HCT116 (cell line): ENCODE data around the gene MTFR1L. TPM values are rescaled to one million over a fixed set of nuclear protein-coding genes. Genes with fewer than 3 reads are reported as not detected.

Experiments used
- ATAC-seq: fragments of 200-7000 bp; cut with Tn5 transposase; 2 replicates; pipeline ENCODE4 v1.9.1; 2020; ENCODE audit warnings: mild to moderate bottlenecking, moderate library complexity
- BruUV-seq: library from RNA; stranded (reverse); fragments of 400-500 nt; replicated peaks from 2 replicates; lab custom pipeline; 2021; lab: Mats Ljungman, UMichigan
- CTCF ChIA-PET: fragments of 300-600 bp; sonication (Branson Sonifier 250); formaldehyde crosslinking; loops from one replicate; lab custom pipeline; 2021; ENCODE audit warnings: antibody characterized with exemption; lab: Charles Lee
- POLR2A ChIA-PET: fragments of 300-600, 350-600 bp; sonication (Branson Sonifier 250); formaldehyde crosslinking; loops from one replicate; lab custom pipeline; 2021; ENCODE audit warnings: antibody characterized with exemption; lab: Charles Lee
- RAD21 ChIA-PET, 2 experiments: fragments of 300-600 bp; sonication (Branson Sonifier 250); formaldehyde crosslinking; loops; one replicate each; lab custom pipeline; 2023; ENCODE audit warnings: low total read pairs in 2 of 2; ENCODE audit not compliant: uncharacterized antibody in 2 of 2, unreplicated experiment in 2 of 2, low non-redundant PET in 1 of 2; lab: Charles Lee
- DNase-seq: peaks from one replicate; pipeline ENCODE4 v3.0.0-alpha.2; 2010; ENCODE audit warnings: low read depth, low spot score
- H2AFZ ChIP-seq: fragments of 200-600 bp; shearing (Covaris generic), sonication (generic); 2 replicates; pipeline ENCODE4 v1.6.1; 2017; ENCODE audit warnings: low read depth, mixed run types, mixed read lengths, antibody characterized with exemption, low read length; ENCODE audit not compliant: poor library complexity, severe bottlenecking
- H3K27ac ChIP-seq: 2 replicates; pipeline ENCODE4 v1.5.1; 2012; ENCODE audit warnings: low read depth, low read length
- H3K27me3 ChIP-seq: fragments of 200-600 bp; sonication (generic); 2 replicates; pipeline ENCODE4 v1.6.1; 2016; ENCODE audit warnings: mixed run types, low read length, mixed read lengths; ENCODE audit not compliant: insufficient read depth
- H3K36me3 ChIP-seq, 2 experiments: fragments of 200-500 bp in 1 of 2; fragments of 200-600 bp in 1 of 2; sonication (Bioruptor generic) in 1 of 2; sonication (generic) in 1 of 2; 2 replicates each; pipeline versions ENCODE4 v1.5.1 to v1.6.1; 2014 to 2016; ENCODE audit warnings: low read length in 2 of 2, inconsistent platforms in 1 of 2, mixed read lengths in 1 of 2, mixed run types in 1 of 2; ENCODE audit not compliant: insufficient read depth in 2 of 2, control insufficient read depth in 1 of 2
- H3K4me1 ChIP-seq, 2 experiments: fragments of 200-600 bp in 1 of 2; sonication (generic) in 1 of 2; 2 replicates each; pipeline versions ENCODE4 v1.5.1 to v1.6.1; 2012 to 2017; ENCODE audit warnings: low read length in 2 of 2, inconsistent platforms in 1 of 2, mild to moderate bottlenecking in 1 of 2, mixed read lengths in 1 of 2, mixed run types in 1 of 2, moderate library complexity in 1 of 2; ENCODE audit not compliant: insufficient read depth in 2 of 2, control insufficient read depth in 1 of 2
- H3K4me2 ChIP-seq: fragments of 200-600 bp; sonication (generic); 2 replicates; pipeline ENCODE4 v1.6.1; 2017; ENCODE audit warnings: mixed run types, low read length, mixed read lengths
- H3K4me3 ChIP-seq, 2 experiments: fragments of 200-600 bp in 1 of 2; sonication (generic) in 1 of 2; replicated peaks in 1 of 2; 2 replicates each; pipeline ENCODE4 v1.5.1; 2011 to 2016; ENCODE audit warnings: low read length in 2 of 2, control low read depth in 1 of 2, low read depth in 1 of 2, mild to moderate bottlenecking in 1 of 2, mixed read lengths in 1 of 2, mixed run types in 1 of 2
- H3K79me2 ChIP-seq: fragments of 200-600 bp; sonication (generic); 2 replicates; pipeline ENCODE4 v1.6.1; 2017; ENCODE audit warnings: mild to moderate bottlenecking, mixed run types, low read length, moderate library complexity, mixed read lengths; ENCODE audit not compliant: insufficient read depth
- H3K9ac ChIP-seq: fragments of 200-600 bp; sonication (generic); 2 replicates; pipeline ENCODE4 v1.6.1; 2016; ENCODE audit warnings: low read length, mixed read lengths
- H3K9me2 ChIP-seq: fragments of 200-600 bp; sonication (generic), shearing (Covaris generic); 2 replicates; pipeline ENCODE4 v1.6.1; 2017; ENCODE audit warnings: mixed run types, mild to moderate bottlenecking, moderate library complexity; ENCODE audit not compliant: insufficient read depth
- H3K9me3 ChIP-seq, 2 experiments: fragments of 200-500 bp in 1 of 2; fragments of 200-600 bp in 1 of 2; sonication (Bioruptor generic) in 1 of 2; sonication (generic) in 1 of 2; 2 replicates each; pipeline ENCODE4 v1.6.1; 2014 to 2017; ENCODE audit warnings: low read length in 2 of 2, mixed read lengths in 2 of 2, inconsistent platforms in 1 of 2, low read depth in 1 of 2, mild to moderate bottlenecking in 1 of 2, mixed run types in 1 of 2, moderate library complexity in 1 of 2; ENCODE audit not compliant: control insufficient read depth in 1 of 2, insufficient read depth in 1 of 2
- H4K20me1 ChIP-seq: fragments of 200-600 bp; sonication (generic), shearing (Covaris generic); 2 replicates; pipeline ENCODE4 v1.6.1; 2017; ENCODE audit warnings: mixed run types, mild to moderate bottlenecking, moderate library complexity; ENCODE audit not compliant: insufficient read depth
- CBX3 ChIP-seq: IDR thresholded peaks from 2 replicates; pipeline ENCODE4 v1.6.1; 2012; ENCODE audit warnings: low read depth
- ELF1 ChIP-seq: IDR thresholded peaks from 2 replicates; pipeline ENCODE4 v1.6.1; 2012; ENCODE audit warnings: low read depth, borderline replicate concordance
- EZH2 ChIP-seq: fragments of 200-600 bp; sonication (generic); IDR thresholded peaks from 2 replicates; pipeline ENCODE4 v1.6.1; 2017; ENCODE audit warnings: antibody characterized with exemption, mixed run types
- EZH2phosphoT487 ChIP-seq: fragments of 200-600 bp; IDR thresholded peaks from 2 replicates; pipeline ENCODE4 v1.6.1; 2018; ENCODE audit warnings: antibody characterized with exemption, borderline replicate concordance
- FOSL1 ChIP-seq: IDR thresholded peaks from 2 replicates; pipeline ENCODE4 v1.6.1; 2012; ENCODE audit warnings: low read depth
- JUND ChIP-seq: IDR thresholded peaks from 2 replicates; pipeline ENCODE4 v1.6.1; 2012
- POLR2AphosphoS5 ChIP-seq: IDR thresholded peaks from 2 replicates; pipeline ENCODE4 v1.6.1; 2011; ENCODE audit warnings: mild to moderate bottlenecking, low read depth, low read length, moderate library complexity
- RAD21 ChIP-seq: IDR thresholded peaks from 2 replicates; pipeline ENCODE4 v1.6.1; 2012; ENCODE audit warnings: low read depth, mild to moderate bottlenecking
- SIN3A ChIP-seq: IDR thresholded peaks from 2 replicates; pipeline ENCODE4 v1.6.1; 2012; ENCODE audit warnings: low read depth
- TCF7L2 ChIP-seq: IDR thresholded peaks from 2 replicates; pipeline ENCODE4 v1.7.0; 2011; ENCODE audit warnings: borderline replicate concordance, inconsistent platforms; ENCODE audit not compliant: insufficient read depth, insufficient read length; ENCODE audit errors: extremely low read depth
- YY1 ChIP-seq: IDR thresholded peaks from 2 replicates; pipeline ENCODE4 v1.6.1; 2011; ENCODE audit warnings: low read length, low read depth, moderate library complexity, mild to moderate bottlenecking; ENCODE audit not compliant: insufficient replicate concordance; ENCODE audit errors: extremely low read depth
- ZFX ChIP-seq: fragments of 450-650 bp; IDR thresholded peaks from 2 replicates; pipeline ENCODE4 v1.6.1; 2017
- ZNF274 ChIP-seq: fragments of 200-500 bp; sonication (Bioruptor generic); IDR thresholded peaks from 2 replicates; pipeline ENCODE4 v1.6.1; 2014; ENCODE audit warnings: mild to moderate bottlenecking, low read depth, low read length, inconsistent platforms
- intact Hi-C: fragments of 100-400 bp; cut with micrococcal nuclease; formaldehyde crosslinking; loops from 2 replicates; pipeline ENCODE4 v1.10.0; 2022
- total RNA-seq: library from RNA; stranded (reverse); gene quantifications from one replicate; pipeline ENCODE4 v1.2.1, GENCODE V29; 2021; ENCODE audit not compliant: unreplicated experiment
- TF ChIP-seq, protein P1 (sequence below): IDR thresholded peaks from 2 replicates; pipeline ENCODE4 v1.6.1; 2011; ENCODE audit warnings: mild to moderate bottlenecking, low read length, moderate library complexity; ENCODE audit not compliant: insufficient replicate concordance; ENCODE audit errors: extremely low read depth
- TF ChIP-seq, protein P2 (sequence below): IDR thresholded peaks from 2 replicates; pipeline ENCODE4 v1.6.1; 2012
- TF ChIP-seq, protein P3 (sequence below), 3 experiments: fragments of 200-600 bp in 1 of 3; sonication (generic) in 1 of 3; IDR thresholded peaks in 2 of 3; conservative IDR thresholded peaks in 1 of 3; 2 replicates each; pipeline ENCODE4 v1.5.1; 2012 to 2017; ENCODE audit warnings: low read depth in 2 of 3, low read length in 2 of 3, antibody characterized with exemption in 1 of 3, borderline replicate concordance in 1 of 3, control low read depth in 1 of 3, mild to moderate bottlenecking in 1 of 3, mixed read lengths in 1 of 3, mixed run types in 1 of 3, moderate library complexity in 1 of 3; ENCODE audit not compliant: insufficient read depth in 1 of 3

Gene MTFR1L
- total RNA-seq, 1 experiment from 2014 or later: 35.8 TPM

DNA sequence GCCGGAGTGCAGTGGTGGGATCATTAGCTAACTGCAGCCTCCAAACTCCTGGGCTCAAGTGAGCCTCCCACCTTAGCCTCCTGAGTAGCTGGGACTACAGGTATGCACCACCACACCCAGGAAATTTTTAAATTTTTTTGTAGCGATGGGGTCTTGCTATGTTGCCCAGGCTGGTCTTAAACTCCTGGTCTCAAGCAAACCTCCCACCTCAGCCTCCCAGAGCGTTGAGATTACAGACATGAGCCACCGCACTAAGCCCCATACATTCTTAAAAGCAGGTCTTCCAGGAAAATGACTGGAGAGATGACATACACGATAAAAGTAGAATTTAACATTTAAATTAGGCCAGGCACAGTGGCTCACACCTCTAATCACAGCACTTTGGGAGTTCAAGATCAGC, 13.4 kb downstream of the MTFR1L start:
- Histone ChIP-seq H3K4me1 (peaks cover 0 to 3% of the 10 kb centered on the region in 2 experiments; a peak in 1 of 4 replicates), H3K9me2 (no peaks in the 10 kb centered on the region), H2AFZ (no peak overlapping the region), H3K9me3 (no peaks in the 10 kb centered on the region), H3K4me2 (no peak overlapping the region), H3K4me3 (no peak overlapping the region), H3K27ac (no peak overlapping the region), H3K27me3 (no peaks in the 10 kb centered on the region)
- no TSS peak for BruUV-seq
- ATAC-seq (no peak), DNase-seq (no peak)
- CTCF ChIA-PET: no interaction called here
- TF ChIP-seq, protein P1, sequence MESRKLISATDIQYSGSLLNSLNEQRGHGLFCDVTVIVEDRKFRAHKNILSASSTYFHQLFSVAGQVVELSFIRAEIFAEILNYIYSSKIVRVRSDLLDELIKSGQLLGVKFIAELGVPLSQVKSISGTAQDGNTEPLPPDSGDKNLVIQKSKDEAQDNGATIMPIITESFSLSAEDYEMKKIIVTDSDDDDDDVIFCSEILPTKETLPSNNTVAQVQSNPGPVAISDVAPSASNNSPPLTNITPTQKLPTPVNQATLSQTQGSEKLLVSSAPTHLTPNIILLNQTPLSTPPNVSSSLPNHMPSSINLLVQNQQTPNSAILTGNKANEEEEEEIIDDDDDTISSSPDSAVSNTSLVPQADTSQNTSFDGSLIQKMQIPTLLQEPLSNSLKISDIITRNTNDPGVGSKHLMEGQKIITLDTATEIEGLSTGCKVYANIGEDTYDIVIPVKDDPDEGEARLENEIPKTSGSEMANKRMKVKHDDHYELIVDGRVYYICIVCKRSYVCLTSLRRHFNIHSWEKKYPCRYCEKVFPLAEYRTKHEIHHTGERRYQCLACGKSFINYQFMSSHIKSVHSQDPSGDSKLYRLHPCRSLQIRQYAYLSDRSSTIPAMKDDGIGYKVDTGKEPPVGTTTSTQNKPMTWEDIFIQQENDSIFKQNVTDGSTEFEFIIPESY: no peak
- TF ChIP-seq ELF1: no peak
- TF ChIP-seq EZH2: no peak
- no peak for TF ChIP-seq ZNF274
- TF ChIP-seq RAD21: no peak
- TF ChIP-seq ZFX: no peak
- TF ChIP-seq, protein P2, sequence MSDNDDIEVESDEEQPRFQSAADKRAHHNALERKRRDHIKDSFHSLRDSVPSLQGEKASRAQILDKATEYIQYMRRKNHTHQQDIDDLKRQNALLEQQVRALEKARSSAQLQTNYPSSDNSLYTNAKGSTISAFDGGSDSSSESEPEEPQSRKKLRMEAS: no peak
- no peak for TF ChIP-seq POLR2AphosphoS5
- TF ChIP-seq, protein P3, sequence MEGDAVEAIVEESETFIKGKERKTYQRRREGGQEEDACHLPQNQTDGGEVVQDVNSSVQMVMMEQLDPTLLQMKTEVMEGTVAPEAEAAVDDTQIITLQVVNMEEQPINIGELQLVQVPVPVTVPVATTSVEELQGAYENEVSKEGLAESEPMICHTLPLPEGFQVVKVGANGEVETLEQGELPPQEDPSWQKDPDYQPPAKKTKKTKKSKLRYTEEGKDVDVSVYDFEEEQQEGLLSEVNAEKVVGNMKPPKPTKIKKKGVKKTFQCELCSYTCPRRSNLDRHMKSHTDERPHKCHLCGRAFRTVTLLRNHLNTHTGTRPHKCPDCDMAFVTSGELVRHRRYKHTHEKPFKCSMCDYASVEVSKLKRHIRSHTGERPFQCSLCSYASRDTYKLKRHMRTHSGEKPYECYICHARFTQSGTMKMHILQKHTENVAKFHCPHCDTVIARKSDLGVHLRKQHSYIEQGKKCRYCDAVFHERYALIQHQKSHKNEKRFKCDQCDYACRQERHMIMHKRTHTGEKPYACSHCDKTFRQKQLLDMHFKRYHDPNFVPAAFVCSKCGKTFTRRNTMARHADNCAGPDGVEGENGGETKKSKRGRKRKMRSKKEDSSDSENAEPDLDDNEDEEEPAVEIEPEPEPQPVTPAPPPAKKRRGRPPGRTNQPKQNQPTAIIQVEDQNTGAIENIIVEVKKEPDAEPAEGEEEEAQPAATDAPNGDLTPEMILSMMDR (IDR thresholded peaks at IDR 0.05 in 2 of 3, conservative IDR thresholded peaks at IDR 0.05 in 1 of 3; ENCODE audit: borderline replicate concordance in 1 of 3, insufficient read depth in 1 of 3, low read depth in 2 of 3, low read length in 2 of 3): no peak
- no peak for TF ChIP-seq JUND
- TF ChIP-seq CBX3: no peak
- TF ChIP-seq EZH2phosphoT487: no peak
- TF ChIP-seq YY1: no peak
- TF ChIP-seq SIN3A: no peak
- no peak for TF ChIP-seq TCF7L2
- TF ChIP-seq FOSL1: no peak
- TF ChIP-seq, all 23 proteins: peak for 0
- intact Hi-C loops: no loop called here
- Histone ChIP-seq H3K36me3 (peaks cover 50 to 59% of the 10 kb centered on the region in 2 experiments), H3K79me2 (peaks cover 60% of the 10 kb centered on the region), H4K20me1 (no peaks in the 10 kb centered on the region; the same call in 1 of the 2 replicates), H3K9ac (no peak overlapping the region)
- ChIA-PET POLR2A (no interaction called here), RAD21 (no interaction called here)
